AG04450 (cell line): ENCODE measurements around the gene TSPEAR. TPM values are rescaled to one million over a fixed set of nuclear protein-coding genes. Genes with fewer than 3 reads are reported as not detected.

Source experiments
- CTCF ChIA-PET: fragments of 300-600, 350-600 bp; formaldehyde crosslinking; extraction: SDS; loops from one replicate; lab custom pipeline; 2022; ENCODE audit warnings: antibody characterized with exemption, inconsistent platforms; lab: Charles Lee
- POLR2A ChIA-PET: fragments of 350-600 bp; formaldehyde crosslinking; extraction: SDS; loops from one replicate; lab custom pipeline; 2021; ENCODE audit warnings: antibody characterized with exemption, inconsistent platforms; lab: Yijun Ruan, JAX
- DNase-seq: peaks from one replicate; pipeline ENCODE4 v3.0.0-alpha.2; 2011; ENCODE audit warnings: low read depth, low spot score
- H3K27ac ChIP-seq: one replicate; pipeline ENCODE4 v1.5.1; 2012; ENCODE audit warnings: low read depth, low read length, control low read depth
- H3K27me3 ChIP-seq: one replicate; pipeline ENCODE4 v1.6.0; 2012; ENCODE audit warnings: low read length; ENCODE audit not compliant: control insufficient read depth, insufficient read depth
- H3K4me3 ChIP-seq: 2 replicates; pipeline ENCODE4 v1.5.1; 2011; ENCODE audit warnings: mild to moderate bottlenecking, low read depth, low read length, control low read depth
- H3K9me3 ChIP-seq: 2 replicates; pipeline ENCODE4 v1.5.1; 2012; ENCODE audit warnings: low read length; ENCODE audit not compliant: control insufficient read depth, insufficient read depth
- polyA plus RNA-seq: library from polyadenylated mRNA; depleted of rRNA; stranded (reverse); fragments of >200 nt; gene quantifications from 2 replicates; pipeline ENCODE4 v1.2.3, GENCODE V29; 2011
- TF ChIP-seq, protein P1 (sequence below): IDR thresholded peaks from 2 replicates; pipeline ENCODE4 v1.5.1; 2011; ENCODE audit warnings: low read depth, low read length, control low read depth, inconsistent platforms

Gene TSPEAR
- polyA plus RNA-seq, 1 experiment = not detected

DNA sequence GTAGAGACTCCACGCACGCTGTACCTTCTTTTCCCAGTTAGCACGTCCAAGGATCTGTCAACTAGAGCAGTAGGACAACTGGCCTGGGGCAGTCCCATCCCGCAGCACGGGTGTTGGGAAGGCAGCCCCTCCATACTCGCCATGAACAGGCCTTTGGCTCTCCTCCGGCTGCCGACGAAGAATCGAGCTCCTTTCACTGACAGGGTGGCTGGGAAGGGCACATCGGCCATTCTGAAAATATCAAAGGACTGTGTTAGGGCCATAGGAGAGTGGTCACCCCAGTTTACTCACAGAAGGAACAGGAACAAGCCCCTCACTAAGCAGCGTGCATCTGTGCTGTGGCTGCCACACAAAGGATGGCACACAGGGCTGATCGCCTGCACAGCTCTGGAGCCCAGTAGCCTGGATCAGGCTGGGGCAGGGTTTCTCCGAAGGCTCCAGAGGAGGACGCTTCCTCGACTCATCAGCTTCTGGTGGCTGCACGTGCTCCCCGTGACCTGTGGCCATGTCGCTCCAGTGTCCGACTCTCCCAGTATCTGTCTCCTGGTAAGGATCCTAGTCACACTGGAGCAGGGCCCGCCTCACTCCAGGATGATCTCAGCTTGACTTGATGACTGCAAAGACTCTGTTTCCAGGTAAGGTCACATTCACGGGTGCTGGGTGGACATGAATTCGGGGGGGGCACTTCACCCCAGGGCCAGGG lies 180.3 kb downstream of the TSPEAR start:
- Histone ChIP-seq H3K27me3 (no peaks in the 10 kb centered on the region), H3K4me3 (no peak overlapping the region), H3K27ac (no peak overlapping the region), H3K9me3 (peaks cover 72% of the 10 kb centered on the region)
- TF ChIP-seq, protein P1, sequence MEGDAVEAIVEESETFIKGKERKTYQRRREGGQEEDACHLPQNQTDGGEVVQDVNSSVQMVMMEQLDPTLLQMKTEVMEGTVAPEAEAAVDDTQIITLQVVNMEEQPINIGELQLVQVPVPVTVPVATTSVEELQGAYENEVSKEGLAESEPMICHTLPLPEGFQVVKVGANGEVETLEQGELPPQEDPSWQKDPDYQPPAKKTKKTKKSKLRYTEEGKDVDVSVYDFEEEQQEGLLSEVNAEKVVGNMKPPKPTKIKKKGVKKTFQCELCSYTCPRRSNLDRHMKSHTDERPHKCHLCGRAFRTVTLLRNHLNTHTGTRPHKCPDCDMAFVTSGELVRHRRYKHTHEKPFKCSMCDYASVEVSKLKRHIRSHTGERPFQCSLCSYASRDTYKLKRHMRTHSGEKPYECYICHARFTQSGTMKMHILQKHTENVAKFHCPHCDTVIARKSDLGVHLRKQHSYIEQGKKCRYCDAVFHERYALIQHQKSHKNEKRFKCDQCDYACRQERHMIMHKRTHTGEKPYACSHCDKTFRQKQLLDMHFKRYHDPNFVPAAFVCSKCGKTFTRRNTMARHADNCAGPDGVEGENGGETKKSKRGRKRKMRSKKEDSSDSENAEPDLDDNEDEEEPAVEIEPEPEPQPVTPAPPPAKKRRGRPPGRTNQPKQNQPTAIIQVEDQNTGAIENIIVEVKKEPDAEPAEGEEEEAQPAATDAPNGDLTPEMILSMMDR = no peak
- POLR2A ChIA-PET = no interaction called here
- CTCF ChIA-PET = no interaction called here
- no peak for DNase-seq

DNA sequence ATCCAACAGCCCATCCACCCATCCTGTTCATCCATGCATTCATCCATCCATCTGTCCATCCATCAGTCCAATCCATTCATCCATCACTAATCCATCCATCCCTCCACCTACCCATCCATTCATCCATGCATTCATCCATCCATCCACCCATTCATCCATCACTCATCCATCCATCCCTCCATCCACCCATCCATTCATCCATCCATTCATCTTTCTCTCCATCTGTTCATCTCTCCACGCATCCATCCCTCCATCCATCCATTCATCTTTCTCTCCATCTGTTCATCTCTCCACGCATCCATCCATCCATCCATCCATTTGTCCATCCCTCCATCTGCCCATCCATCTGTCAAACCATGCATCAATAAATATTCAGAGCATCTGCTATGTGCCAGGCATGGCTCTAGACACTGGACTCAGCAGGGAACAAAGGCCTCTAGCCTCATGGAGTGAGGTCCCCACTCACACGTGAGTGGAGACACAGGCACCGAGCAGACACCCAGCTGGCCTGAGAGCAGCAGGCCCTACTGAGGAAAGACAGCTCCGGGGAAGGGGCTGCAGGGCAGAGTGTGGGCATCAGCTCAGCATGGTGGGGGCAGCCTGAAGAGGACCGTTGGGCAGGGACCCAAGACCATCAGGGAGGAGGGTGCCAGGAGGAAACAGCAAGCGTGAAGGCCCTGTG lies 181.0 kb downstream of the TSPEAR start:
- TF ChIP-seq, protein P1 = no peak
- peaks cover 76% of the 10 kb centered on the region for H3K9me3 ChIP-seq
- no peak overlapping the region for H3K27ac ChIP-seq
- H3K4me3 ChIP-seq = no peak overlapping the region
- ChIA-PET CTCF (interaction anchor here (0.6 kb wide), 1 partner anchor 398 kb away, joined by 3 read pairs; no protein-coding TSS in a partner anchor), POLR2A (no interaction called here)
- H3K27me3 ChIP-seq = no peaks in the 10 kb centered on the region
- no peak for DNase-seq

DNA sequence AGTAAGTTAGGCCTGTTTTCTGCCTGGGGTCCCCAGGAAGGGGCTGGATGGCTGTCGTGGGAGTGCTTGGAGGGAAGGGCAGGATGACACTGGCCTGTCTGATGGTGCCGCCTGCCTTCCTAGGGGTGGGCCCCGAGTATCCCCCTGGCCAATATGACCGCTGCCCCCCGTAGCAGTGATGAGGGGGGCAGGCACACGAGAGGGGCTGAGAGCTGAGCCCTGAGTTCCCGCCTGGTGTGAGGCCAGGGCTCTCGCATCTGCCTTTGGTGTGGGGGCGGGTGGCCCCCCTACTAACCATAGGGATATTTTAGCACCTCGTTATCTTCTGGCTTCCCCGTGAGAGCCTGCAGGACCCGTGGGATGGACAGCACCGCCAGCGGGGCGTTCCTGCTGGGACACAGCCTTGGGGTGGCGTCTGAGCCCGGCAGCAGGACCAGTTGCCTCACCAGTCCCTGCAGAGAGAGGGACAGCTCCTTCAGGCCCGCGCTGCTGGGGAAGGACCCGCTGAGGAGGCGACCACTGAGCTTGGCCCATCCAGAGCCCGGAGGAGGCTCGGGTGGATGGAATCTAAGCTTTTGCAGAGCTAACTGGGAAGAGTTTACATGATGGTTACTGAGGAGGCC lies 181.8 kb downstream of the TSPEAR start:
- TF ChIP-seq, protein P1 = no peak

DNA sequence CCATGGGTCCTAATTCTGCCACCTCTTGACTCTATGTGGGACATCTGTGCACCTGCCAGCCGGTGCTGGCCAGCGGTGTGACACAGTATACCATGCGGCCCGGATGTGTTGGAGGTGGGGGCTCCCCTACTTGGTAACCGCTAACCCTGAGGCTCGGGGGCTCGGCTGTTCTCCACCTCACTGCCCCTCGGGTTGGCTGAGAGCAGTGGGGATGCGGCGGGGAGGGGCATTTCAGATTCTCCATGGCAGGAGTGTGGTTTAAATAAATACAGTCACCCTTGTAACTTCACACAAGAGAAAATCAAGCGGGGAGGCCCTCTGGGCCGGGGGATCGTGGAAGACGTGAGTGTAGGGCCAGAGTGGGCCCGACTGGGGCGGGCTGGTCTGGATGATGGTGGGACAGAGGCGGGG lies 182.4 kb downstream of the TSPEAR start:
- POLR2A ChIA-PET = no interaction called here
- CTCF ChIA-PET = no interaction called here

More for the DNA sequence above, 181.8 kb downstream of the TSPEAR start:
- ChIA-PET CTCF (interaction anchor here (0.6 kb wide), 1 partner anchor 398 kb away, joined by 3 read pairs; no protein-coding TSS in a partner anchor), POLR2A (no interaction called here)
- H3K9me3 ChIP-seq = peaks cover 79% of the 10 kb centered on the region
- H3K27me3 ChIP-seq = no peaks in the 10 kb centered on the region
- DNase-seq = no peak
- H3K27ac ChIP-seq = no peak overlapping the region
- H3K4me3 ChIP-seq = no peak overlapping the region

More for the DNA sequence above, 182.4 kb downstream of the TSPEAR start:
- peaks cover 77% of the 10 kb centered on the region for H3K9me3 ChIP-seq
- H3K4me3 ChIP-seq = no peak overlapping the region
- TF ChIP-seq, protein P1 = no peak
- no peaks in the 10 kb centered on the region for H3K27me3 ChIP-seq
- no peak for DNase-seq
- no peak overlapping the region for H3K27ac ChIP-seq
